ENCODE measurements around the gene TSPAN14. TPM values are rescaled to one million over a fixed set of nuclear protein-coding genes. Genes with fewer than 3 reads are reported as not detected.

The TSPAN14 gene
- total RNA-seq, 1 donor from 2014 or later, result 75.4 TPM

DNA sequence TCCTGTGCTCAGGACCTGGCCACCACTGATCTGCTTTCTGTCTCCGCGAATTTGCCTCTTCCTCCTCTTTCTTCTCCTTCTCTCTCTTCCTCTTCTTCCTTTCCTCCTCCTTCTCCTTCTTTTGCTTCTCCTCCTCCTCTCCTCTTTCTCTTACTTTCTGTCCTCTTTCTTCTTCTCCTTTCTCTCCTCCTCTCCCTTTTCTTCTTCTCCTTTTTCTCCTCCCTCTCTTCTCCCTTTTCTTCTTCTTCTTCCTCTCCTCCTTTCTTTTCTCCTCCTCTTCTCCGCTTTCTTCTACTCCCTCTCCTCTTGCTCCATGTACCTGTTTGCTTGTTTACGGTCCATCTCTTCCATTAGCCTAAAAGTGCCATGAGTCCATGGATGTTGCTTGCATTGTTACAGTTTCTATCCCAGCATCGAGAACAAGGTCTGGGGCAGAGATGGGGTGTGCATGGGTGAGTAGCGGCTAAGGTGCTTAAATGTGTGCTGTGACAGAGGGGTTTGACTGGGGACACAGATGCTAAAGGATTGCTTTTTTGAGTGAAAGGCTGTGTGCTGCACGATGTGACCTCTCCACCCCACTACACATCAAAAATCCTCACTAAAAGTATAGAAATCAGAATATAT is 91.3 kb downstream of the TSPAN14 start:
- Mint-ChIP-seq H3K36me3 (ENCODE audit: low read depth) (peaks cover 2% of the 10 kb centered on the region), H3K27ac (no peak overlapping the region), H3K4me3 (no peak overlapping the region), H3K27me3 (ENCODE audit: insufficient read depth) (peaks cover 16% of the 10 kb centered on the region), H3K9me3 (no peaks in the 10 kb centered on the region), H3K4me1 (ENCODE audit: low read depth) (peaks cover 12% of the 10 kb centered on the region)
- intact Hi-C loops (cut with micrococcal nuclease), result no loop called here
- no peak for DNase-seq (ENCODE audit: low spot score)

DNA sequence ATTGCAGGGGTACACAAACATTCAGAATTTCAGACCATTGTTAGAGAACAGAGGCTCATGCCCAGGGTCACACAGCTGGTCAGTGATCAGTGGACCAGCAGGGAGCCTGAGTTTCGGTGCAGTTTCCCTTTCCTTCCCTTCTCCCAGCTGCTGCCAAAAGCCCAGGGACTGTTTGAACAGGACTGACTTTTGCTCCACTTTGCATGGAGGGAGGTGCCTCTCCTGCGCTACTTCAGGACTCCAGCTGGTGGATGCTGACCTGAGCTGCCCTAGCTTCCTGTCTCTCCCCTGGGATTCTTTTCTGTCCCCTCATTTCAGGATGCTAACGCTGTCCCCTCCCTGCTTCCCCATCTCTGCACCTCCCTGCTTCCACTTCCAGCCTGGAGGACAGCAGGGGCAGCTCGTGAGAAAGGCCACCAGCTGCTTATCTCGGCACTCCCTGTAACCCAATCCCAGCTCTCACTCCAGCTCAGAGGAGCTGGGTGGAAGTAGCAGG is 98.1 kb downstream of the TSPAN14 start:
- Mint-ChIP-seq H3K4me1 (ENCODE audit: low read depth) (peaks cover 5% of the 10 kb centered on the region), H3K9me3 (no peaks in the 10 kb centered on the region), H3K36me3 (ENCODE audit: low read depth) (no peaks in the 10 kb centered on the region), H3K27ac (no peak overlapping the region), H3K4me3 (no peak overlapping the region), H3K27me3 (ENCODE audit: insufficient read depth) (peaks cover 17% of the 10 kb centered on the region)
- intact Hi-C loops (cut with micrococcal nuclease), result no loop called here
- DNase-seq (ENCODE audit: low spot score), result no peak

DNA sequence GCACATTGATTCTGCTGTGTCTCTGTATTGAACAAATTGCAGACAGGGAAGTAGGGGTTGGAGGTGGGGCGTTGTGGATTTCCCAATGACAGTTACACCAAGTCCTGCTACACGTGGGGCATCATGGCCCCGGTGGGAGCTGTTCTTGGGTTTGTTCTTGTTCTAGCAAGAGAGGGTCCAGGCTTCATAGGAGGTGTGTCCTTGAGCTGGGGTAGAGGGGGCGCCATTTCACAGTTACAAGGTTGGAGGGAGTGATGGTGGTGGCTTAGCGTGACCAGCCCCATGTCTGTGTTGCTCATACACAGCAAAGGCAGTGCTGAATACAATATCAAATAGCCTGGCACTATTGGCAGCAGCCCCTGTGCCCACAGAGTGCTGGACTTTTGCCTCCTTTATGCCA is 99.3 kb downstream of the TSPAN14 start:
- peaks cover 5% of the 10 kb centered on the region for H3K4me1 Mint-ChIP-seq (ENCODE audit: low read depth)
- intact Hi-C loops (cut with micrococcal nuclease), result no loop called here
- no peaks in the 10 kb centered on the region for H3K36me3 Mint-ChIP-seq (ENCODE audit: low read depth)
- no peaks in the 10 kb centered on the region for H3K9me3 Mint-ChIP-seq
- no peak overlapping the region for H3K4me3 Mint-ChIP-seq
- peaks cover 22% of the 10 kb centered on the region for H3K27me3 Mint-ChIP-seq (ENCODE audit: insufficient read depth)
- no peak overlapping the region for H3K27ac Mint-ChIP-seq
- DNase-seq (ENCODE audit: low spot score), result no peak

DNA sequence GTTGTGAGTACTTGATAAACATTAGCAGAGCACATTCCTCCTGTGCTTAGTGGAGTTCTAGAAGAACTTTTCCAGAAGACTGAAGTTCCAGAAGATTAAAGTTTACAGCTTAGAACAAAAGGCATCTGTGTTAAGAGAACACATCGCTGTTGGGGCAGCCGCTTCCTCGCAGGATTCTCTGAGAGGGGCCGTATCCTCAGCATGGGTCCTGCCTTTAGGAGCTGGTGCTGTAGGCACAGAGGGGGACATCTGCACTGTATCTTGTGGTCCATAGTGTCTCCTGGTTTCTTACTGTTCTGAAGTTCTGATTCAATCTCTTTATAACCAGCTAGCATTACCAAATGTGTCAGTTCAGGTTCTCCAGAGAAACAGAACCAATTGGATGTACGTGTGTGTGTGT is 99.9 kb downstream of the TSPAN14 start:
- H3K27ac Mint-ChIP-seq, result no peak overlapping the region
- DNase-seq (ENCODE audit: low spot score), result no peak

DNA sequence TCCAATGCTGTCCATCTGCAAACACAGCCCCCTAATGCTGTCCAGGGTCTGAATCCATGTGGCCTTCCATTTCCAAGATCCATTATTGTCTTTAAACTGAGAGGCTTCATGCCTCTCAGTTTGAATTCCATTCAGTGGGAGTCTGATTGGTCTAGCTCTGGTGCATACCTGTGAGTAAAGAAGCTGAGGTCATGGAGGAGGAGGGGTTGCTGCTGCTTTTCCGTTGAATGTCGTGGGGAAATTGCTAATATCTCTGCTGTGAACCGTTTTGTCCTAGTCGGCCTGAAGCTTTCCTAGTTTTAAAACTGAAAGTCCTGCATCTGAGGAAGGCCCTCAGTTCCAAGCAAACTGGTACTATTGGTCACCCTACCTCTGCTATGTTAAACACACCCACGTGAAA is 101.3 kb downstream of the TSPAN14 start:
- intact Hi-C loops (cut with micrococcal nuclease), result no loop called here
- Mint-ChIP-seq H3K9me3 (no peaks in the 10 kb centered on the region), H3K4me1 (ENCODE audit: low read depth) (peaks cover 5% of the 10 kb centered on the region), H3K4me3 (no peak overlapping the region), H3K27ac (no peak overlapping the region), H3K27me3 (ENCODE audit: insufficient read depth) (peaks cover 27% of the 10 kb centered on the region), H3K36me3 (ENCODE audit: low read depth) (no peaks in the 10 kb centered on the region)
- DNase-seq (ENCODE audit: low spot score), result no peak

More for the DNA sequence above, 99.9 kb downstream of the TSPAN14 start:
- no peaks in the 10 kb centered on the region for H3K36me3 Mint-ChIP-seq (ENCODE audit: low read depth)
- H3K27me3 Mint-ChIP-seq (ENCODE audit: insufficient read depth), result peaks cover 23% of the 10 kb centered on the region
- H3K4me1 Mint-ChIP-seq (ENCODE audit: low read depth), result peaks cover 5% of the 10 kb centered on the region
- H3K9me3 Mint-ChIP-seq, result no peaks in the 10 kb centered on the region
- intact Hi-C loops (cut with micrococcal nuclease), result no loop called here
- H3K4me3 Mint-ChIP-seq, result no peak overlapping the region

- Mint-ChIP-seq H3K27ac (no peak overlapping the region), H3K36me3 (ENCODE audit: low read depth) (no peaks in the 10 kb centered on the region), H3K27me3 (ENCODE audit: insufficient read depth) (peaks cover 17% of the 10 kb centered on the region), H3K9me3 (no peaks in the 10 kb centered on the region), H3K4me1 (ENCODE audit: low read depth) (no peaks in the 10 kb centered on the region), H3K4me3 (no peak overlapping the region)
- intact Hi-C loops (cut with micrococcal nuclease), result no loop called here
- no peak for DNase-seq (ENCODE audit: low spot score)
These were observed 107.8 kb downstream of the TSPAN14 start for GRCh38 chr10:80561950-80562349.

DNA sequence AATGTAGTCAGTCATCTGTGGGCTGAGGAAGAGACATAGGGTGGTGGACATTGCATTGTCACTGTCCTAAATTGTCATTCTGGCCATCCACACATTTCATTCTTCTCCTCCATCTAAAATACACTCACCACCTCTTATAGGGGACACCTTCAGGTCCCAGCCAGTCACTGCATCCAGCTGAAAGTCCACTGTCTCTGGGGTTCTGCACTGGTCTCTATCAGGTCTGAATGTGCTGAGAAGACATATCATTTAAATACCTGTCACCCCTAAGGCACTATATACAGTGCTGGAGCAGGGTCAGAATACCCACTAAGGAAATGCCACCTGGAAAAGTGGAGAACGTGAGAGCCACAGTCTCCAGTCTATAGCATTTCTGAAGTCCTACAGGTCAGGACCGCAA is 113.2 kb downstream of the TSPAN14 start:
- Mint-ChIP-seq H3K4me3 (no peak overlapping the region), H3K27ac (no peak overlapping the region), H3K9me3 (no peaks in the 10 kb centered on the region), H3K4me1 (ENCODE audit: low read depth) (no peaks in the 10 kb centered on the region), H3K27me3 (ENCODE audit: insufficient read depth) (peaks cover 13% of the 10 kb centered on the region), H3K36me3 (ENCODE audit: low read depth) (no peaks in the 10 kb centered on the region)
- no peak for DNase-seq (ENCODE audit: low spot score)
- intact Hi-C loops (cut with micrococcal nuclease), result no loop called here

DNA sequence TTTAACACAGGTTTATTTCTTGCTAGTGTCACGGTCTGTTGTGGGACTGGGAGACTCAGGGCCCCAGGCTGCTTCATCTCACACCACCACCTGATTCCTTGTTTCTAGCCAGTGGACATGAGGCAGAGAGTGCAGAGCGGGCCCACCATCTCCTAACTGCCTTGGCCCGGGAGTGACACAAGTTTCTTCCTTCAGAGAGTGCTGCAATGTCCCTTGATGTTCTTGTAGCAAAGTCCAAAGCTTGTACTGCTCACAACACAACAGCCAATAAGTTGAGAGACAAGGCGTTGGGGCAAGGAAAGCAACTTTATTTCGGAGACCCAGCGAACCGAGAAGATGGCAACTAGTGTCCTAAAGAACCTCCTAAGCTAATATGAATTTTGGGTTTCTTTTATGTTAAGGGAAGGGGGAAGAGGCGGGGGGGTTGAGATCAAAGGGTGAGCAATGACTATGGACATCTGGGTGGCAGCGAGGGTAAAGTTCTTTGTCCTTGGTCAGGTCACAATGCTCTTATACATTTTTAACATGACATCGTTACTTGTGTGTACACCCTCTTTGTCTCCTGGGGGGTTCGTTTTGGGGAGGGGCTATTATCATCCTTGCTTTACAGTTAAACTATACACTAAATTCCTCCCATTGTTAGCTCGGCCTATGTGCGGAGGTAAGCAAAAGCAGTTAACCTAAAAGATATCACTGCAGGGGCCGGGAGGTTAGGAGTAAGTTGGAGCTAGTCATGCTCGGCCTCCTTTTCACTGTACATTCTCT is 115.2 kb downstream of the TSPAN14 start:
- no peak for DNase-seq (ENCODE audit: low spot score)
- Mint-ChIP-seq H3K4me1 (ENCODE audit: low read depth) (no peaks in the 10 kb centered on the region), H3K4me3 (no peak overlapping the region), H3K36me3 (ENCODE audit: low read depth) (no peaks in the 10 kb centered on the region), H3K27me3 (ENCODE audit: insufficient read depth) (peaks cover 10% of the 10 kb centered on the region), H3K27ac (no peak overlapping the region), H3K9me3 (no peaks in the 10 kb centered on the region)
- intact Hi-C loops (cut with micrococcal nuclease), result no loop called here

DNA sequence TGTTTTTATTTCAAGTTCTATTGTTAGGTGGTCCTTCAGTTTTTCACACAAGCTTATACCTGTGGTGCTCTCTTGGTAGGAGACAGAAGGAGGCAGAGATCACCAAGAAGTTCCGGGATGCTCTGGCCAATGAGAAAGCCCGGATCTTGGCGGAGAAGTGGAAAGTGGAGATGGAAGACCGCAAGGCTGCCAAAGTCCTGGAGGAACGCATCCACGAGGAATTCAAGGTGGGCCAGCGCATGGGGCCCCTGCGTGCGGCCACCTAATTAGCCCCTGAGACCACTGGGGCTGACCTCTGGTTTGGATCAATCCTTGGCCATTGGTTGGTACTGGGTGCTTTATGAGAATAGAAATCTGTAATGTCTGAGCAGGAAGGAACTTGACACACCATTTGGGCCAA is 117.2 kb downstream of the TSPAN14 start:
- peaks cover 10% of the 10 kb centered on the region for H3K27me3 Mint-ChIP-seq (ENCODE audit: insufficient read depth)
- no peaks in the 10 kb centered on the region for H3K4me1 Mint-ChIP-seq (ENCODE audit: low read depth)
- no peak overlapping the region for H3K4me3 Mint-ChIP-seq
- H3K9me3 Mint-ChIP-seq, result no peaks in the 10 kb centered on the region
- intact Hi-C loops (cut with micrococcal nuclease), result no loop called here
- H3K27ac Mint-ChIP-seq, result no peak overlapping the region
- no peaks in the 10 kb centered on the region for H3K36me3 Mint-ChIP-seq (ENCODE audit: low read depth)
- no peak for DNase-seq (ENCODE audit: low spot score)

DNA sequence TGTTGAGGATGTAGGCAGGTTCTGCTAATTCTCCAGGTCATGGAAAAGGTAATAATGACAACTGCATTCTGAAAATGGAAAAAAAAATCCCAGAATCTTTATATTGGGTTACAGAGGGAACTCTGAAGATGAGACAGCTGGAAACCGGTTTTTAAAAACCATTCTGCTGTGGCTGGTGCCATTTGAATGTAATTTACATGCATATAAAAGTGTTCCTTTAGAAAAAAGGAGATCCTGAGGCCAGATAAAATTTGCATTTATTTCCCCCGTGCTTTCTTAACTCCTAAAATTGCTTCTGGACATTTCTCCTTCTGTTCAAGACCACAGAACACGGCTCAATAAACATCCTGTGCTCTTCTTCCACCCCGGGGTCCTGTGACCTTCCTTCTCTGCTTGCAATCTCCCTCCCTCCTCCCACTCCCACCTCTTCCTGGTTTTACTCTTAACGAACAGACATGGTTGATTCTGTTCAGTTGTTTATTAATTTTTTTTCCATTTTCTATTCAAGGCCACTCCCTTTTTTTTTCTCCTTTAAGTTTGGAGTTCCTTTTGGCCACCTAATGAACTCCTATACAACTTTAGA is 125.2 kb downstream of the TSPAN14 start:
- H3K27me3 Mint-ChIP-seq (ENCODE audit: insufficient read depth), result peaks cover 7% of the 10 kb centered on the region
- H3K4me1 Mint-ChIP-seq (ENCODE audit: low read depth), result no peaks in the 10 kb centered on the region
- H3K36me3 Mint-ChIP-seq (ENCODE audit: low read depth), result no peaks in the 10 kb centered on the region
- H3K4me3 Mint-ChIP-seq, result no peak overlapping the region
- no peak for DNase-seq (ENCODE audit: low spot score)
- no peak overlapping the region for H3K27ac Mint-ChIP-seq
- intact Hi-C loops (cut with micrococcal nuclease), result no loop called here
- H3K9me3 Mint-ChIP-seq, result no peaks in the 10 kb centered on the region

DNA sequence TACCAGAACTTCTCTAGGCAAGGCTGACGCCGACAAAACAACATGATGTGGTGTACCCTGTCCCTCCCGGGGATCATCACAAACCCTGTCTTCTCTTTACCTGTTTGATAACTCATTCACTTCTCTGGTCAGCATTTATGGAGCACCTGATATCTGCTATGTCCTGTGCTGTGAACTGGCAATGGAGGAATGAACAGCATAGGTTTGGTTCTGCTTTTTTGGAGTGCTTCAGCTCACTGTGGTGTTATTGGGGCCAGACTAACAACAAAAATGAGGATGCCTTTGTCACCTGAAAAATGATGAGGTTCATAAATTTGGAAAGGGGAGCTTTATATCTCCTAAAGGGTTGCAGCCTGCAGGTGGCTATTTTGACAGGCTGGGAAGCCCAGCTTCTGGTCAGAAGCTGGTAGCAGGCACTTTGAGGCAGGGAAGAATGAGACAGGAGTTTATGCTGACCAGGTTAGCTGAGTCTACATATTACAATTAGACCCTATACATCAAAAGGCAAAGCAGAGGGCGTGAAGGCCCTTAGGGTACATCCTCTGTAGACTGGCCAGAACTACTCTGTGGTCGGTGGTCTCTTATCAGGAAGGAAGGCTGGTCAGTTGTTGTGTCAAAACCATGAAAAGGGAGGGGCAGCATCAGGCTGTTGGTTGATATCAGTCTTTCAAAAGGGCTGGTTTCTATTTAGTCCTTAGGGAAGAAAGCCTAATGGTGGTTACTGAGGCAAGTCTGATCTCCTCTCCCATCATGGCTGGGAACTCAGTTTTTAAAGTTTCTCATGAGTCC is 125.9 kb downstream of the TSPAN14 start:
- intact Hi-C loops (cut with micrococcal nuclease), result no loop called here
- no peak overlapping the region for H3K4me3 Mint-ChIP-seq
- no peak for DNase-seq (ENCODE audit: low spot score)
- H3K27ac Mint-ChIP-seq, result no peak overlapping the region
- H3K27me3 Mint-ChIP-seq (ENCODE audit: insufficient read depth), result peaks cover 7% of the 10 kb centered on the region
- no peaks in the 10 kb centered on the region for H3K9me3 Mint-ChIP-seq
- no peaks in the 10 kb centered on the region for H3K4me1 Mint-ChIP-seq (ENCODE audit: low read depth)
- no peaks in the 10 kb centered on the region for H3K36me3 Mint-ChIP-seq (ENCODE audit: low read depth)

GRCh38 chr10:80580638-80581468 is 126.7 kb downstream of the TSPAN14 start:
- Mint-ChIP-seq H3K27ac (no peak overlapping the region), H3K4me3 (no peak overlapping the region)

More at GRCh38 chr10:80580638-80581468, 126.7 kb downstream of the TSPAN14 start:
- Mint-ChIP-seq H3K9me3 (no peaks in the 10 kb centered on the region), H3K27me3 (ENCODE audit: insufficient read depth) (peaks cover 7% of the 10 kb centered on the region), H3K4me1 (ENCODE audit: low read depth) (no peaks in the 10 kb centered on the region), H3K36me3 (ENCODE audit: low read depth) (no peaks in the 10 kb centered on the region)
- DNase-seq (ENCODE audit: low spot score), result no peak
- intact Hi-C loops (cut with micrococcal nuclease), result no loop called here
